Astrocyte (in vitro differentiated cells and primary cell): ENCODE measurements around the gene GALNT17.

Experiments
- CTCF ChIP-seq: IDR thresholded peaks from 2 replicates; pipeline ENCODE4 v1.5.1; 2011; ENCODE audit warnings: low read depth, mild to moderate bottlenecking, inconsistent platforms, low read length, moderate library complexity; ENCODE audit not compliant: insufficient read depth
- EZH2 ChIP-seq: IDR thresholded peaks from 2 replicates; pipeline ENCODE4 v1.6.1; 2012; ENCODE audit warnings: mild to moderate bottlenecking, low read length, inconsistent platforms; ENCODE audit not compliant: insufficient read depth

GRCh38 chr7:71691538-71691937 is 559.6 kb downstream of the GALNT17 start:
- TF ChIP-seq CTCF (no peak), EZH2 (no peak)
